Measurements from ENCODE around the gene DCST2. TPM values are rescaled to one million over a fixed set of nuclear protein-coding genes. Genes with fewer than 3 reads are reported as not detected.

Gene DCST2
- total RNA-seq, 4 donors from 2014 or later = not detected

DNA sequence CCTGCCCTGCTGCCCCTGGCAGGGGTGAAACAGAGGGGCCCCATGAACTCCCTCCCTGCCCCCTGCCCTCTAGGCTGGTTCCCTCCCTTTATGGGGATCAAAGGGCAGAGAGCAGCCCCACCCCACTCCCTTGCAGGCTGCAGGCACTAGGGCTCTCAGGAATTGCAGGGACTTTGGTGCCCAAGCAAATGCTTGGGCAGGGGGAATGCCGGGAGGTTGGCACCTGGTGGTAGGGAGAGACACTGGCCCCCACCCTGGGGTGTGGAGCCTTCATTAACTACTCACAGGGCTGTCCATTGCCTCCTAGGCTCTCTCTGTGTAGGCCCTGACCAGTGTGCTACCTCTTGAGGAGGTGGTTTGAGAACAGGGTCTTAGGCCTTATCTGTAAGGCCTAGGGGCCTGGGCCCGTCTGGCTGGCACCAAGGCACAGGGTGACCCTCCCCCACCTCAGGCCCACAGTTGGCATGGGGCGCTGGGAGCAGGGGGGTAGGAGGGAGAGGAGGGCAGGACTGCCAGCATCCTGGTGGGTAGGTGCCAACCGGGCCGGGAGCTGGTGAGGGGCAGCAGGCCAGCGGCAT is 26.2 kb downstream of the DCST2 start:
- no peak for ATAC-seq
- no peaks in the 10 kb centered on the region for H3K36me3 ChIP-seq
- peaks cover 59 to 80% of the 10 kb centered on the region in 2 donors for H3K4me1 ChIP-seq
- peak overlapping the region; percentile 95 to 99 (median 98) for H3K27ac ChIP-seq
- no peaks in the 10 kb centered on the region for H3K27me3 ChIP-seq
- intact Hi-C loops (cut with DNase I; ENCODE audit: low total_unique reads) = loop anchor here (2.0 to 10.0 kb wide), 4 partner anchors 43 to 1487 kb away; partner anchors contain the start of gene ADAM15
- DNase-seq = peak in 1 of 2 donors; percentile 79
- no peaks in the 10 kb centered on the region for H3K9me3 ChIP-seq
- peak overlapping the region; percentile 47 to 63 (median 52) for H3K4me3 ChIP-seq
- TF ChIP-seq, protein P1, sequence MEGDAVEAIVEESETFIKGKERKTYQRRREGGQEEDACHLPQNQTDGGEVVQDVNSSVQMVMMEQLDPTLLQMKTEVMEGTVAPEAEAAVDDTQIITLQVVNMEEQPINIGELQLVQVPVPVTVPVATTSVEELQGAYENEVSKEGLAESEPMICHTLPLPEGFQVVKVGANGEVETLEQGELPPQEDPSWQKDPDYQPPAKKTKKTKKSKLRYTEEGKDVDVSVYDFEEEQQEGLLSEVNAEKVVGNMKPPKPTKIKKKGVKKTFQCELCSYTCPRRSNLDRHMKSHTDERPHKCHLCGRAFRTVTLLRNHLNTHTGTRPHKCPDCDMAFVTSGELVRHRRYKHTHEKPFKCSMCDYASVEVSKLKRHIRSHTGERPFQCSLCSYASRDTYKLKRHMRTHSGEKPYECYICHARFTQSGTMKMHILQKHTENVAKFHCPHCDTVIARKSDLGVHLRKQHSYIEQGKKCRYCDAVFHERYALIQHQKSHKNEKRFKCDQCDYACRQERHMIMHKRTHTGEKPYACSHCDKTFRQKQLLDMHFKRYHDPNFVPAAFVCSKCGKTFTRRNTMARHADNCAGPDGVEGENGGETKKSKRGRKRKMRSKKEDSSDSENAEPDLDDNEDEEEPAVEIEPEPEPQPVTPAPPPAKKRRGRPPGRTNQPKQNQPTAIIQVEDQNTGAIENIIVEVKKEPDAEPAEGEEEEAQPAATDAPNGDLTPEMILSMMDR (IDR thresholded peaks at IDR 0.05 in 4 of 5, conservative IDR thresholded peaks at IDR 0.05 in 1 of 5) = no peak
- TF ChIP-seq POLR2A (IDR thresholded peaks at IDR 0.05) = no peak
- in situ Hi-C loops (cut with MboI; ENCODE audit: low sequenced_read_pairs in 4 of 4) = no loop called here

DNA sequence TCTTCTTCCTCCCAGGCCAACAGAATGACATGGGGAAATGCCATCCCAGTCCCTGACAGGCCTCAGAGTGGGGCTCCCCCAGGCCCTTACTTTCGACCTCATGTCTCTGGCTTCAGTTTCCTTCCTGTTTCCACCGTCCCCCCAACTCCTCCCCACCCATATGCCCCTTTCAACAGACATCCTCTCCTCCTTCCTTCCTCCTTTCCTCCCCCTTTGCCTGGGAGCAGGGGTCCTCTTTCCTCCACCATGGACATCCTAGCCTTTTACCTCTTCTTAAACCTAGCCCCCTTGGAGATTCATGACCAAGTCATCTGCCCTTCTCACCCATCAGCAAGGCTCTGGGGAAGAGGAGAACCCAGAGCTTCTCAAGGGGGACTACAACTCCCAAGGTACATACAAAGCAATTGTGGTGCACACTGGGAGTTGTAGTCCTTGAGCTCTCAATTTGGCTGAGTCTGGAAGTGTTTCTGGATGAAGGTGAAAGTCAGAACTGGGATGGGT is 26.9 kb downstream of the DCST2 start:
- H3K27me3 ChIP-seq = no peaks in the 10 kb centered on the region
- H3K36me3 ChIP-seq = no peaks in the 10 kb centered on the region
- peaks cover 52 to 73% of the 10 kb centered on the region in 2 donors for H3K4me1 ChIP-seq
- H3K27ac ChIP-seq = peak overlapping the region; percentile 95 to 99 (median 98)
- no peak for ATAC-seq
- in situ Hi-C loops (cut with MboI; ENCODE audit: low sequenced_read_pairs in 4 of 4) (no loop called here), intact Hi-C loops (cut with DNase I; ENCODE audit: low total_unique reads) (loop anchor here (2.0 to 10.0 kb wide), 4 partner anchors 44 to 1488 kb away; partner anchors contain the start of gene ADAM15)
- H3K4me3 ChIP-seq = no peak overlapping the region
- TF ChIP-seq POLR2A (IDR thresholded peaks at IDR 0.05) = no peak
- TF ChIP-seq, protein P1 (IDR thresholded peaks at IDR 0.05 in 4 of 5, conservative IDR thresholded peaks at IDR 0.05 in 1 of 5) = no peak
- peak in 1 of 2 donors; percentile 37 for DNase-seq
- H3K9me3 ChIP-seq = no peaks in the 10 kb centered on the region

DNA sequence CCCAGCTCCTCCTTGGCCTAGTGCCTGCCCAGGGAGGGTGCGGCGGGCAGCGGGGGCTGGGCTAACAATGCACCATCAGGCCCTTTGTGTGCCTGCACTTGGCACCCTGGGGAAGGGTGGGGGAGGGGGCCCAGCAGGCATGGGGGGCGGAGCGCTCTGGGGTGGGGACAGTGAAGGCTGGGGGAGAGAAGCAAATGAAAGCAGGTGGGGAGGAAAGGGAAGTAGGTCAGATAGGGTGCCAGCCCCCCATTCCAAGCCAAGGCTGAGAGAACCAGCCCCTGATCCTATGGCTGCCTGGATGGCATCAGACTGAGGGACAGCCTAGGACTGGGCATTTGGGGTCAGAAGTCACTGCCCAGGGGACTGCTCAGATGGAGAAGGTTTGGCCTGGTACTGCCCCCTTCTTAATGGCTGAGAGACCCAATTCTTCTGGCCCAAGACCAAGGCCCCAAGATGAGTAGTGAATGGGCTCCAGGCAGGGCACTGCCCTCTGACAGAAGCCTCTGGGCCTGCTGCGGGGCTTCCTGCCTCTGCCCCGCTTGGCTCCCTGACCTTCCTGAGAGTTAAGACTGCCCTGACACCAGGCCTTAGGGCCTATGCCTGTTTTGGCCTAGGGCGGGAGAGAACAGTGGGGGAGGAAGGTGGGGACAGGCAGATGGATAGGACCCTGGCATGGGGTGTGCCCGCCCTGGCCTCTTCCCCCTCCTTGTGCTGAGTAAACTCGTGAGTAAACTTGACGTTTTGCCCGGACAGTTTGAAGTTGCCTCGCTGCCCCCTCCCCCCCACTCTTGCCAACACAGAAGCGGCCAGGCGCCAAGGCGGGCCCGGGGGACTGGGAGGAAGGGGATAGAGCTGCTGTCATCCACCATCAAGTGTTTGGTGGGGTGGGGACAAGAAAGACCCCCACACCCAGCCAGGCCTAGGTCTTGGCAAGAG is 28.2 kb downstream of the DCST2 start:
- Histone ChIP-seq H3K4me1 (peaks cover 40 to 61% of the 10 kb centered on the region in 2 donors), H3K27ac (peak overlapping the region; percentile 95 to 99 (median 98)), H3K36me3 (no peaks in the 10 kb centered on the region), H3K27me3 (no peaks in the 10 kb centered on the region), H3K9me3 (no peaks in the 10 kb centered on the region), H3K4me3 (peak overlapping the region; percentile 94 to 99 (median 96))
- ATAC-seq (peak; percentile 9 to 18), DNase-seq (peak; percentile 90 to 93)
- in situ Hi-C loops (cut with MboI; ENCODE audit: low sequenced_read_pairs in 4 of 4) = no loop called here
- intact Hi-C loops (cut with DNase I; ENCODE audit: low total_unique reads) = loop anchor here (2.0 to 10.0 kb wide), 4 partner anchors 45 to 1489 kb away; partner anchors contain the start of gene ADAM15
- peak; percentile 30 to 50 for TF ChIP-seq POLR2A (IDR thresholded peaks at IDR 0.05)
- TF ChIP-seq, protein P1 (IDR thresholded peaks at IDR 0.05 in 4 of 5, conservative IDR thresholded peaks at IDR 0.05 in 1 of 5) = no peak

DNA sequence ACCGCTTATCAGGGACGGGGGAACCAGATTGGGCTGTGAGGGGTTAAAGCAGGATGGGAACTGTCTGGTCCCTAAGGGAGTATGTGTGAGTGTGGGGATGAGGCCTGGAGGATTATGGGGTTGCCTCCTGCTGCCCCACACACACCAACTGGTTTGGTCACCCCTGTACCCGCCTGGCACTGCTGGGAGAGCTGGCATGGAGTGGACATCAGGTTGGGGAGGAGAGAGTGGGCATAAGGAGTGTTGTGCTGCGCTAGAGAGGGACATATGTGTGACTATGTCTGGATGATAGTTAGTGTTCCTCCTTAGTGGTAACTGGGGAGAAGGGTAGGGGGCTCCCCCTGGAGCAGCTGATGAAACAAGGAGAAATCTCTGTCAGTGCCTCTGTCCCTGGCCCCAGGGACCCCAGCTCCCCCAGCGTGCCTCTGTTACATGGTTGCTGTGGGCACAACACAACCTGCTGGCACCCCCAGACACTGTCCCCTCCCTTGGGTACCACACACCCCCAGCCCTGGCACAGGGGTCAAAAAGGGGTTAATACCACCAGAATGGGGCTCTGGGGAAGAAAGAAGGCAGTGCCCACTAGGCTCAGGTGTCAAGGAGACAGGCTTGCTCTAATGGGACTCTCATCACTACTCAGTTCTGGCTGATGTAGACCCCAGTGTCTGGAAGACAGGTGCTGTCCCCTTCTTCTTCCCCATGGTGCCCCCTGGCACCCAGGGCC is 29.1 kb downstream of the DCST2 start:
- no peaks in the 10 kb centered on the region for H3K36me3 ChIP-seq
- H3K27me3 ChIP-seq = no peaks in the 10 kb centered on the region
- peaks cover 39 to 64% of the 10 kb centered on the region in 2 donors for H3K4me1 ChIP-seq
- intact Hi-C loops (cut with DNase I; ENCODE audit: low total_unique reads) = loop anchor here (5.0 to 10.0 kb wide), 6 partner anchors 133 to 1490 kb away; partner anchors contain the start of genes SLC50A1 and UBE2Q1
- H3K27ac ChIP-seq = peak overlapping the region; percentile 95 to 99 (median 98)
- ATAC-seq (no peak), DNase-seq (no peak)
- in situ Hi-C loops (cut with MboI; ENCODE audit: low sequenced_read_pairs in 4 of 4) = no loop called here
- H3K4me3 ChIP-seq = peak overlapping the region; percentile 94 to 99 (median 96)
- no peaks in the 10 kb centered on the region for H3K9me3 ChIP-seq
- TF ChIP-seq POLR2A (IDR thresholded peaks at IDR 0.05) = no peak
- TF ChIP-seq, protein P1 (IDR thresholded peaks at IDR 0.05 in 4 of 5, conservative IDR thresholded peaks at IDR 0.05 in 1 of 5) = no peak
